Amniotic epithelial cell (primary cell): Measurements from ENCODE around the gene PDIA2.
"Not testable (repeated sequence)": the region's sequence is repeated elsewhere in the genome, so short reads cannot be mapped to it uniquely, and the experiment has no call there.

Experiments used
- DNase-seq: peaks from one replicate; pipeline ENCODE4 v3.0.0-alpha.2; 2010; ENCODE audit warnings: low read depth

Gene PDIA2

GRCh38 chr16:263182-263774 lies 19.7 kb upstream of the PDIA2 start:
- no peak for DNase-seq

GRCh38 chr16:263944-264343 lies 19.0 kb upstream of the PDIA2 start:
- DNase-seq, result no peak

GRCh38 chr16:264440-264951 lies 18.5 kb upstream of the PDIA2 start:
- no peak for DNase-seq

GRCh38 chr16:265002-265529 lies 17.9 kb upstream of the PDIA2 start:
- no peak for DNase-seq

- no peak for DNase-seq
These were observed 17.3 kb upstream of the PDIA2 start for GRCh38 chr16:265711-266110.

- no peak for DNase-seq
These were observed 16.5 kb upstream of the PDIA2 start for GRCh38 chr16:266258-267164.

- DNase-seq, result not testable (repeated sequence)
These were observed 15.4 kb upstream of the PDIA2 start for GRCh38 chr16:267562-267961.

GRCh38 chr16:268141-269053 lies 14.6 kb upstream of the PDIA2 start:
- no peak for DNase-seq

- no peak for DNase-seq
These were observed 13.7 kb upstream of the PDIA2 start for GRCh38 chr16:269061-269796.

GRCh38 chr16:270381-271255 lies 12.3 kb upstream of the PDIA2 start:
- no peak for DNase-seq

GRCh38 chr16:272633-273546 lies 10.1 kb upstream of the PDIA2 start:
- DNase-seq, result no peak

GRCh38 chr16:273547-274421 lies 9.2 kb upstream of the PDIA2 start:
- no peak for DNase-seq

GRCh38 chr16:275041-275641 lies 7.8 kb upstream of the PDIA2 start:
- no peak for DNase-seq

- no peak for DNase-seq
These were observed 7.2 kb upstream of the PDIA2 start, which contains the start of gene RGS11 for GRCh38 chr16:275786-276232. RGS11 (minus strand) TSS chr16:275944; CDS start chr16:275911, 33 bp downstream.

- DNase-seq, result no peak
These were observed 6.4 kb upstream of the PDIA2 start for GRCh38 chr16:276426-277077.

- peak; percentile 72 for DNase-seq
These were observed 4.0 kb upstream of the PDIA2 start for GRCh38 chr16:278863-279366.

- no peak for DNase-seq
These were observed 3.4 kb upstream of the PDIA2 start for GRCh38 chr16:279531-279930.
